ENCODE measurements around the gene ABCA13. TPM values are rescaled to one million over a fixed set of nuclear protein-coding genes. Genes with fewer than 3 reads are reported as not detected.
A peak's percentile ranks its signal among the peaks of the same experiment; 100 is the strongest.
"Not testable (repeated sequence)": the region's sequence is repeated elsewhere in the genome, so short reads cannot be mapped to it uniquely, and the experiment has no call there.

Gene ABCA13
- total RNA-seq, 2 donors from 2014 or later = not detected

- Mint-ChIP-seq H3K27ac (peak overlapping the region; percentile 17), H3K27me3 (ENCODE audit: low read depth) (peaks cover 4% of the 10 kb centered on the region), H3K9me3 (no peaks in the 10 kb centered on the region), H3K4me1 (ENCODE audit: low read depth) (peaks cover 5% of the 10 kb centered on the region), H3K36me3 (ENCODE audit: insufficient read depth in 2 of 2) (peaks cover 0 to 2% of the 10 kb centered on the region in 2 donors), H3K4me3 (no peak overlapping the region)
- ATAC-seq (replicated peaks in 1 of 2) = peak in 1 of 2 donors; percentile 26
- DNase-seq = no peak
These were observed 11.6 kb downstream of the ABCA13 start for GRCh38 chr7:48182718-48183369.

DNA sequence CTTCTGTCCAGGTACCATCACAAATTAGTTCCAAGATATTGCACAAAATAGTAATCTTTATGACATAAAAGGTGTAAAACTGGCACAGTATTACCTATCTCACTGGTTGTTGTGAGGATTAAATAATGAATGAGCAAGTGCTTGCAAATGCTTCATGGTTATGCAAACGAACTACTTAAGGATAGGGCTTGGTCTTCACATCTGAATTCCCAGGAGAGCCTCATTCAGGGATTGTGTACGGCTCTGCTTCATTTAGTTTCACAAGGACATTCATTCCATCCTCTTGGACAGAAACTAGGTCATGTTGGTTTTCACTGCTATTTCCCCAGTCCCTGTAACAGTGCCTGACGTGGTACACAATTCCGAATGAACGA, 12.1 kb downstream of the ABCA13 start:
- no peaks in the 10 kb centered on the region for H3K9me3 Mint-ChIP-seq
- DNase-seq (no peak), ATAC-seq (replicated peaks in 1 of 2) (no peak)
- H3K4me1 Mint-ChIP-seq (ENCODE audit: low read depth) = peaks cover 5% of the 10 kb centered on the region
- H3K27me3 Mint-ChIP-seq (ENCODE audit: low read depth) = peaks cover 4% of the 10 kb centered on the region
- H3K36me3 Mint-ChIP-seq (ENCODE audit: insufficient read depth in 2 of 2) = peaks cover 0 to 2% of the 10 kb centered on the region in 2 donors
- no peak overlapping the region for H3K4me3 Mint-ChIP-seq
- no peak overlapping the region for H3K27ac Mint-ChIP-seq

DNA sequence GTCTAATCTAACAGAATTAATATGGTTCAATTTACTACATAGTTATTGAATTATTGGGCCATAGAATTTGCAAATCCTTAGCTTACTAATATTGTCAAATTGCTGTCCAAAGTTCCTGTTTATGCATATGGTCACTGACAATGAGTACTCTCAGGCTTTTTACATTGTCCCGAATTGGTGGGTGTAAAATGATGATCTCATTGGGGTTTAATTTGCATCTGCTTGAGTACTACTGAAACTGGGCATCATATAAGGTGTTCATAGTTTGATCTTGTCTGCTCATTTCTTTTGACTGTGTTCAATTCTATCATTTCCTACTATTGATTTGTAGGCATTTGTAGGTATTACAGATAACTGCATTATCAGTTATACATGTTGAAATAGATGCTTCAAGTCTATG, 12.7 kb downstream of the ABCA13 start:
- H3K9me3 Mint-ChIP-seq = no peaks in the 10 kb centered on the region
- ATAC-seq (replicated peaks in 1 of 2) = no peak
- H3K27me3 Mint-ChIP-seq (ENCODE audit: low read depth) = peaks cover 4% of the 10 kb centered on the region
- DNase-seq = no peak
- H3K4me1 Mint-ChIP-seq (ENCODE audit: low read depth) = peaks cover 5% of the 10 kb centered on the region
- H3K27ac Mint-ChIP-seq = no peak overlapping the region
- H3K4me3 Mint-ChIP-seq = no peak overlapping the region
- H3K36me3 Mint-ChIP-seq (ENCODE audit: insufficient read depth in 2 of 2) = peaks cover 0 to 2% of the 10 kb centered on the region in 2 donors

DNA sequence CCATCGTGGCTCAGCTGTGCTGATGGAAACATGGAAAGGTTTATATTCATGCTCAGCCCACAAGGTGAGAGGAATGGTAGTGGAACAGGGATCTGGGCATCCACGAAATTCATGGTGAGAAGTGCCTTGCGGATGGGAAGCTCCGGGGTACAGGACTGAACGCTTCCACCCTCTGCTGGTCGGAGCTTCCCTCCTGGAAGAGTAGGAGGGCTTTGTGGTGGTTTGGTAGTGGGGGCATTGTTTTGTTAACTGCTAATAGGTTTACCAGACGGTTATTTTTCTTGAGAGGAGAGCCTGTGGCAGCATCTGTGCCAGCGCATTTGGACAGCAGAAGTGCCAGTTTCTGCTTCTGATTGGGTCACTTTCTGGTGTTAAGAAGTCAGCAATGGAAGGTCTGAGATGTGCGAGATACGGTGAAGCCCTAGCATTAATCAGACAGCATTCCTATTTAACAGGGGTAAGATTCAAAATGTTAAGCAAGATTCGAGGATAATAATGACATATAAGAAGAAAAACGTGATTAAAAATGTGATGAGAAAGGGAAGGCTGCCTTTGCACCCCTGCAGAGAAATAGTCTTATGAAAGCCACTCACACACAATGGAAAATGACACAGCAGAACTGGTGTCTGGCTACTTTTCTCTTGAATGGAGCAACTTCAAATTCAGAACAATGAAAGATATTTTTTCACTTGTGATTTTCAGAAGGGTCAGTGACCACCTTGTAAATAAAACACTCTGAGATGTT, 17.7 kb downstream of the ABCA13 start:
- DNase-seq (no peak), ATAC-seq (replicated peaks in 1 of 2) (no peak)
- Mint-ChIP-seq H3K9me3 (no peaks in the 10 kb centered on the region), H3K4me1 (ENCODE audit: low read depth) (no peaks in the 10 kb centered on the region), H3K27ac (no peak overlapping the region), H3K27me3 (ENCODE audit: low read depth) (peaks cover 4% of the 10 kb centered on the region), H3K4me3 (no peak overlapping the region), H3K36me3 (ENCODE audit: insufficient read depth in 2 of 2) (peaks cover 0 to 2% of the 10 kb centered on the region in 2 donors)

DNA sequence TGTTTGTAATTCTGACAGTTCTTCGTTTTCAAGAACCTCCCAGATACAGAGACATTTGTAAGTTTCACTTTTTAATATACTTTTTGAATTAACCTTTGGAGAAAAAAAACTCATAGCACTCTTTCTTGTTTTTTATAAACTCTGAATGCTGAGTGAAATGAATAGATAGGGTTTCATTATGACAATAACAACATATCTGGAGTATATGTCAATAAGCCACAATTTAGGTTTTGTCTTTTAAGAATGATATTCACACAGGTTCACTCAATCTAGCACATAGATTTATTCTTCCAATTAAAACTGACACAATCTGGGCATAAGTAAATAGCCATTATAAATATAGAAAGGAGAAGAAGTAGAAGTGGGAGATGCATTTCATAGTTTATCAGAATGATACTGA, 21.7 kb downstream of the ABCA13 start:
- no peaks in the 10 kb centered on the region for H3K27me3 Mint-ChIP-seq (ENCODE audit: low read depth)
- no peaks in the 10 kb centered on the region for H3K4me1 Mint-ChIP-seq (ENCODE audit: low read depth)
- H3K27ac Mint-ChIP-seq = no peak overlapping the region
- H3K36me3 Mint-ChIP-seq (ENCODE audit: insufficient read depth in 2 of 2) = no peaks in the 10 kb centered on the region
- no peak overlapping the region for H3K4me3 Mint-ChIP-seq
- no peaks in the 10 kb centered on the region for H3K9me3 Mint-ChIP-seq
- no peak for ATAC-seq (replicated peaks in 1 of 2)
- DNase-seq = no peak

- ATAC-seq (replicated peaks in 1 of 2) = no peak
- Mint-ChIP-seq H3K36me3 (ENCODE audit: insufficient read depth in 2 of 2) (no peaks in the 10 kb centered on the region), H3K27ac (no peak overlapping the region), H3K27me3 (ENCODE audit: low read depth) (no peaks in the 10 kb centered on the region), H3K4me1 (ENCODE audit: low read depth) (no peaks in the 10 kb centered on the region), H3K9me3 (no peaks in the 10 kb centered on the region), H3K4me3 (no peak overlapping the region)
- no peak for DNase-seq
These were observed 22.2 kb downstream of the ABCA13 start for GRCh38 chr7:48193421-48193820.

DNA sequence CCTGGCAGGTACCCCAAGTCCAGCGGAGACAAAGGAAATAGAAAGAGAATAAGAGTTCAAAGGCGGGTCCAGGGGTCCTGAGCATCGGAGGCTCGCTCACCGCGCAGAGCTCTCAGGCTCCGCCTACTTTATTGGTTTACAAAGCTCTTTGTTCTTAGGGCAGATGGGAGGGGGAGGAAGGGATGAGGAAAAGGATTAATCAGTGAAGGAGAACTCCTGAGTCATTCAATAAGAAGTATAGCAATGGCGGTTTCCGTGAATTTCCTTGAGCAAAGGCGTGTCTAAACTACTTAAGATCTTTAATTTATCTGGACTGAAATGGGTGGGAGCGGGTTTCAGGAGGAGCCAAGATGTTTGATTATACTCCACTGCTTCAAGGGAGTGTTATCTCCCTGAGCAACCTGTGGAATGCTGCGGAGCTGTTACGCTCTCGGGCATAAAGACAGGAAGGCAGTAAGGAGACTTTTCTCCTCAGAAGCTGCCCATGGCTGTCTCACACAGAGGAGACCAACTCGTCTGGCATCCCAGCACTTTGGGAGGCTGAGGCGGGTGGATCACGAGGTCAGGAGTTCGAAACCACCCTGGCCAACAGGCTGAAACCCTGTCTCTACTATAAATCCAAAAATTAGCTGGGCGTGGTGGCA, 29.8 kb downstream of the ABCA13 start:
- ATAC-seq (replicated peaks in 1 of 2); H3K27me3 Mint-ChIP-seq (ENCODE audit: low read depth); H3K36me3 Mint-ChIP-seq (ENCODE audit: insufficient read depth in 2 of 2); DNase-seq; H3K9me3 Mint-ChIP-seq; H3K4me3 Mint-ChIP-seq; H3K27ac Mint-ChIP-seq; H3K4me1 Mint-ChIP-seq (ENCODE audit: low read depth): not testable (repeated sequence)

DNA sequence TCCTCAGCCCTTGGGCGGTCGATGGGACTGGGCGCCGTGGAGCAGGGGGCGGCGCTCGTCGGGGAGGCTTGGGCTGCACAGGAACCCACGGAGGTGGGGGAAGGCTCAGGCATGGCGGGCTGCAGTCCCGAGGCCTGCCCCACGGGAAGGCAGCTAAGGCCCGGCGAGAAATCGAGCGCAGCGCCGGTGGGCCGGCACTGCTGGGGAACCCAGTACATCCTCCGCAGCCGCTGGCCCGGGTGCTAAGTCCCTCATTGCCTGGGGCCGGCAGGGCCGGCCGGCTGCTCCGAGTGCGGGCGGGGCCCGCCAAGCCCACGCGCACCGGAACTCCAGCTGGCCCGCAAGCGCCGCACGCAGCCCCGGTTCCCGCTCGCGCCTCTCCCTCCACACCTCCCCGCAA, 31.7 kb downstream of the ABCA13 start:
- not testable (repeated sequence) for ATAC-seq (replicated peaks in 1 of 2)

DNA sequence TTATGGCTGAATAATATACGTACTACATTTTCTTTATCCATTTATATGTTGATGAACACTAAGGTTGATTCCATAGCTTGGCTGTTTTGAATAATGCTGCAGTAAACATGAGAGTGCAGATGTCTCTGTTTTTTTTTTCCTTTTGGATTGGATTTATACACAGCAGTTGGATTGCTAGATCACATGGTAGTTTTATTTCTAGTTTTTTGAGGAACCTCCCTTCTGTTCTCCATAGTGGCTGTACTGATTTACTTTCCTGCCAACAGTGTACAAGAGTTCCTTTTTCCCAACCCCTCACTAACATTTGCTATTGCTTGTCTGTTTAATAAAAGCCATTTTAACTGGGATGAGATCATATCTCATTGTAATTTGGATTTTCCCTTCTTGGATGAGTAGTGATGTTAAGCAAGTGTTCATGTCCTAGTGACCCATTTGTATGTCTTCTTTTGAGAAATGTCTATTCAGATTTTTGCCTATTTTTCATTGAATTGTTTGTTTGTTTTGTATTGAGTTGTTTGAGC, 36.0 kb downstream of the ABCA13 start:
- Mint-ChIP-seq H3K9me3 (peaks cover 0 to 2% of the 10 kb centered on the region in 2 donors), H3K27me3 (ENCODE audit: low read depth) (peaks cover 24% of the 10 kb centered on the region), H3K4me1 (ENCODE audit: low read depth) (no peaks in the 10 kb centered on the region), H3K27ac (no peak overlapping the region), H3K36me3 (ENCODE audit: insufficient read depth in 2 of 2) (no peaks in the 10 kb centered on the region), H3K4me3 (no peak overlapping the region)
- no peak for DNase-seq
- no peak for ATAC-seq (replicated peaks in 1 of 2)

More for the DNA sequence above, 31.7 kb downstream of the ABCA13 start:
- H3K4me1 Mint-ChIP-seq (ENCODE audit: low read depth); H3K4me3 Mint-ChIP-seq; DNase-seq; H3K27ac Mint-ChIP-seq; H3K36me3 Mint-ChIP-seq (ENCODE audit: insufficient read depth in 2 of 2); H3K9me3 Mint-ChIP-seq: not testable (repeated sequence)
- H3K27me3 Mint-ChIP-seq (ENCODE audit: low read depth) = peaks cover 20% of the 10 kb centered on the region

DNA sequence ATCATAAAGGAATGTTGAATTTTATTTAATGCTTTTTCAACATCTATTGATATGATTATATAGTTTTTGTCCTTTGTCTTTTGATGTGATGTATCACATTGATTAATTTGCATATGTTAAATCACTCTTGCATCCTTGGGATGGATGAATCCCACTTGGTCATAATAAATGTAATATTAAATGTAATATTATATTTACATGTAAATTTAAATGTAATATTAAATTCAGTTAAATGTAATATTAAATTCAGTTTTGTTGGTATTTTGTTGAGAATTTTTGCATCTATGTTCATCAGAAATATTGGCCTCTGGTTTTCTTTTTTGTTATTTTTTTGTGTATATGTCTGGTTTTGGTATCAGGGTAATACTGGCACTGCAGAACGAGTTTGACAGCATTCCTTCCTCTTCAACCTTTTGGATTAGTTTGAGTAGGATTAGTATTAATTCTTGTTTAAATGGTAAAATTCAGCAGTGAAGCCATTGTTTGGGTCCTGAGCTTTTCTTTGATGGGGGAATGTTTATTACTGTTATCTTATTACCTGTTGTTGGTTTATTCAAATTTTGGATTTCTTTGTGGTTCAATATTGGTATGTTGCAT, 37.8 kb downstream of the ABCA13 start:
- H3K27me3 Mint-ChIP-seq (ENCODE audit: low read depth) = peaks cover 35% of the 10 kb centered on the region
- H3K4me1 Mint-ChIP-seq (ENCODE audit: low read depth) = no peaks in the 10 kb centered on the region
- DNase-seq (no peak), ATAC-seq (replicated peaks in 1 of 2) (no peak)
- no peak overlapping the region for H3K4me3 Mint-ChIP-seq
- no peaks in the 10 kb centered on the region for H3K36me3 Mint-ChIP-seq (ENCODE audit: insufficient read depth in 2 of 2)
- H3K9me3 Mint-ChIP-seq = peaks cover 0 to 2% of the 10 kb centered on the region in 2 donors
- H3K27ac Mint-ChIP-seq = no peak overlapping the region

GRCh38 chr7:48213226-48213625, 42.0 kb downstream of the ABCA13 start:
- no peak overlapping the region for H3K27ac Mint-ChIP-seq
- H3K4me3 Mint-ChIP-seq = no peak overlapping the region
- H3K9me3 Mint-ChIP-seq = peaks cover 2 to 3% of the 10 kb centered on the region in 2 donors
- H3K4me1 Mint-ChIP-seq (ENCODE audit: low read depth) = no peaks in the 10 kb centered on the region
- DNase-seq (no peak), ATAC-seq (replicated peaks in 1 of 2) (no peak)
- H3K27me3 Mint-ChIP-seq (ENCODE audit: low read depth) = peaks cover 39% of the 10 kb centered on the region
- no peaks in the 10 kb centered on the region for H3K36me3 Mint-ChIP-seq (ENCODE audit: insufficient read depth in 2 of 2)

GRCh38 chr7:48217266-48217665, 46.0 kb downstream of the ABCA13 start:
- Mint-ChIP-seq H3K4me3 (no peak overlapping the region), H3K4me1 (ENCODE audit: low read depth) (no peaks in the 10 kb centered on the region), H3K27me3 (ENCODE audit: low read depth) (peaks cover 28% of the 10 kb centered on the region), H3K36me3 (ENCODE audit: insufficient read depth in 2 of 2) (no peaks in the 10 kb centered on the region), H3K9me3 (peaks cover 0 to 3% of the 10 kb centered on the region in 2 donors), H3K27ac (no peak overlapping the region)
- ATAC-seq (replicated peaks in 1 of 2) = no peak
- no peak for DNase-seq

- no peak for ATAC-seq (replicated peaks in 1 of 2)
- Mint-ChIP-seq H3K9me3 (peaks cover 0 to 3% of the 10 kb centered on the region in 2 donors), H3K4me3 (no peak overlapping the region), H3K4me1 (ENCODE audit: low read depth) (no peaks in the 10 kb centered on the region), H3K27me3 (ENCODE audit: low read depth) (peaks cover 31% of the 10 kb centered on the region), H3K27ac (no peak overlapping the region), H3K36me3 (ENCODE audit: insufficient read depth in 2 of 2) (no peaks in the 10 kb centered on the region)
- DNase-seq = no peak
These were observed 46.5 kb downstream of the ABCA13 start for GRCh38 chr7:48217753-48218152.
